Liver (tissue), 3 donors: ENCODE data around the gene SLC25A38.
"Not testable (repeated sequence)": the region's sequence is repeated elsewhere in the genome, so short reads cannot be mapped to it uniquely, and the experiment has no call there.

Source experiments
- FOXA1 ChIP-seq: IDR thresholded peaks from 2 replicates; pipeline ENCODE4 v1.6.1; 2016; ENCODE audit warnings: antibody characterized with exemption
- JUND ChIP-seq, 2 donors: IDR thresholded peaks; 2 replicates each; pipeline ENCODE4 v1.6.1; 2016; ENCODE audit warnings: antibody characterized with exemption in 2 of 2
- RAD21 ChIP-seq, 2 donors: IDR thresholded peaks; 2 replicates each; pipeline ENCODE4 v1.6.1; 2016; ENCODE audit warnings: antibody characterized with exemption in 2 of 2, mild to moderate bottlenecking in 2 of 2
- RXRA ChIP-seq, 2 donors: IDR thresholded peaks; 2 replicates each; pipeline ENCODE4 v1.6.1; 2017 to 2018; ENCODE audit warnings: antibody characterized with exemption in 2 of 2, mild to moderate bottlenecking in 1 of 2
- SP1 ChIP-seq: IDR thresholded peaks from 2 replicates; pipeline ENCODE4 v1.6.1; 2018; ENCODE audit warnings: antibody characterized with exemption, mild to moderate bottlenecking
- YY1 ChIP-seq: IDR thresholded peaks from 2 replicates; pipeline ENCODE4 v1.6.1; 2016; ENCODE audit warnings: antibody characterized with exemption, mild to moderate bottlenecking
- TF ChIP-seq, protein P1 (sequence below): fragments of 150-350 bp; IDR thresholded peaks from 2 replicates; pipeline ENCODE4 v1.5.1; 2017; ENCODE audit warnings: improper control_type of control experiment, low read depth, low read length; ENCODE audit not compliant: missing input control
- TF ChIP-seq, protein P2 (sequence below): IDR thresholded peaks from 2 replicates; pipeline ENCODE4 v1.6.1; 2016; ENCODE audit warnings: antibody characterized with exemption
- TF ChIP-seq, protein P3 (sequence below): IDR thresholded peaks from 2 replicates; pipeline ENCODE4 v1.6.1; 2016; ENCODE audit warnings: antibody characterized with exemption
- TF ChIP-seq, protein P4 (sequence below): IDR thresholded peaks from 2 replicates; pipeline ENCODE4 v1.6.1; 2016; ENCODE audit warnings: antibody characterized with exemption, mild to moderate bottlenecking
- donor health status: healthy.
- donor health status: healthy.

DNA sequence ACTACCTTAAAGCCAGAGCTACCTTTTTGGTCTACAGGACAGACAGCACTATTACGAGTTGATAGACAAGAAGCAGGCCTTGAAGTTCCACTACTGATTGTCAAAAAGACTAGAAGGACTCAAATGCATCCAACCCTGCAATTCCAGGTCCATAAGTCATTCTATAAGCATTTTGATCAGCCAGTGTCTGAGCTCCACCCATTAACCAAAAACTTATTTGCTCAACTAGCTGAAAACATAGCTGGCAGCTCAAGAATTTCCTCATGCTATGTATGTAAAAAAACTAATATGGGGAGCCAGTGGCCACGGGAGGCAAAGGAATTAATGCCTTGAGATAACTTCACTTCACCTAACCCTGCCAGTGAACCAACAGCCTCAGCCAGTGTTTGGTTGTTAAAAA is 32.0 kb upstream of the SLC25A38 start:
- TF ChIP-seq, protein P1, sequence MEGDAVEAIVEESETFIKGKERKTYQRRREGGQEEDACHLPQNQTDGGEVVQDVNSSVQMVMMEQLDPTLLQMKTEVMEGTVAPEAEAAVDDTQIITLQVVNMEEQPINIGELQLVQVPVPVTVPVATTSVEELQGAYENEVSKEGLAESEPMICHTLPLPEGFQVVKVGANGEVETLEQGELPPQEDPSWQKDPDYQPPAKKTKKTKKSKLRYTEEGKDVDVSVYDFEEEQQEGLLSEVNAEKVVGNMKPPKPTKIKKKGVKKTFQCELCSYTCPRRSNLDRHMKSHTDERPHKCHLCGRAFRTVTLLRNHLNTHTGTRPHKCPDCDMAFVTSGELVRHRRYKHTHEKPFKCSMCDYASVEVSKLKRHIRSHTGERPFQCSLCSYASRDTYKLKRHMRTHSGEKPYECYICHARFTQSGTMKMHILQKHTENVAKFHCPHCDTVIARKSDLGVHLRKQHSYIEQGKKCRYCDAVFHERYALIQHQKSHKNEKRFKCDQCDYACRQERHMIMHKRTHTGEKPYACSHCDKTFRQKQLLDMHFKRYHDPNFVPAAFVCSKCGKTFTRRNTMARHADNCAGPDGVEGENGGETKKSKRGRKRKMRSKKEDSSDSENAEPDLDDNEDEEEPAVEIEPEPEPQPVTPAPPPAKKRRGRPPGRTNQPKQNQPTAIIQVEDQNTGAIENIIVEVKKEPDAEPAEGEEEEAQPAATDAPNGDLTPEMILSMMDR = not testable (repeated sequence)
- not testable (repeated sequence) for TF ChIP-seq JUND (IDR thresholded peaks at IDR 0.05); SP1; FOXA1; YY1; RXRA (IDR thresholded peaks at IDR 0.05); RAD21 (IDR thresholded peaks at IDR 0.05)
- TF ChIP-seq, protein P2, sequence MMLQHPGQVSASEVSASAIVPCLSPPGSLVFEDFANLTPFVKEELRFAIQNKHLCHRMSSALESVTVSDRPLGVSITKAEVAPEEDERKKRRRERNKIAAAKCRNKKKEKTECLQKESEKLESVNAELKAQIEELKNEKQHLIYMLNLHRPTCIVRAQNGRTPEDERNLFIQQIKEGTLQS = not testable (repeated sequence)
- TF ChIP-seq, protein P3, sequence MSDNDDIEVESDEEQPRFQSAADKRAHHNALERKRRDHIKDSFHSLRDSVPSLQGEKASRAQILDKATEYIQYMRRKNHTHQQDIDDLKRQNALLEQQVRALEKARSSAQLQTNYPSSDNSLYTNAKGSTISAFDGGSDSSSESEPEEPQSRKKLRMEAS = not testable (repeated sequence)
- TF ChIP-seq, protein P4, sequence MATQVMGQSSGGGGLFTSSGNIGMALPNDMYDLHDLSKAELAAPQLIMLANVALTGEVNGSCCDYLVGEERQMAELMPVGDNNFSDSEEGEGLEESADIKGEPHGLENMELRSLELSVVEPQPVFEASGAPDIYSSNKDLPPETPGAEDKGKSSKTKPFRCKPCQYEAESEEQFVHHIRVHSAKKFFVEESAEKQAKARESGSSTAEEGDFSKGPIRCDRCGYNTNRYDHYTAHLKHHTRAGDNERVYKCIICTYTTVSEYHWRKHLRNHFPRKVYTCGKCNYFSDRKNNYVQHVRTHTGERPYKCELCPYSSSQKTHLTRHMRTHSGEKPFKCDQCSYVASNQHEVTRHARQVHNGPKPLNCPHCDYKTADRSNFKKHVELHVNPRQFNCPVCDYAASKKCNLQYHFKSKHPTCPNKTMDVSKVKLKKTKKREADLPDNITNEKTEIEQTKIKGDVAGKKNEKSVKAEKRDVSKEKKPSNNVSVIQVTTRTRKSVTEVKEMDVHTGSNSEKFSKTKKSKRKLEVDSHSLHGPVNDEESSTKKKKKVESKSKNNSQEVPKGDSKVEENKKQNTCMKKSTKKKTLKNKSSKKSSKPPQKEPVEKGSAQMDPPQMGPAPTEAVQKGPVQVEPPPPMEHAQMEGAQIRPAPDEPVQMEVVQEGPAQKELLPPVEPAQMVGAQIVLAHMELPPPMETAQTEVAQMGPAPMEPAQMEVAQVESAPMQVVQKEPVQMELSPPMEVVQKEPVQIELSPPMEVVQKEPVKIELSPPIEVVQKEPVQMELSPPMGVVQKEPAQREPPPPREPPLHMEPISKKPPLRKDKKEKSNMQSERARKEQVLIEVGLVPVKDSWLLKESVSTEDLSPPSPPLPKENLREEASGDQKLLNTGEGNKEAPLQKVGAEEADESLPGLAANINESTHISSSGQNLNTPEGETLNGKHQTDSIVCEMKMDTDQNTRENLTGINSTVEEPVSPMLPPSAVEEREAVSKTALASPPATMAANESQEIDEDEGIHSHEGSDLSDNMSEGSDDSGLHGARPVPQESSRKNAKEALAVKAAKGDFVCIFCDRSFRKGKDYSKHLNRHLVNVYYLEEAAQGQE = not testable (repeated sequence)
